ENCODE results near the gene RIN3. TPM values are rescaled to one million over a fixed set of nuclear protein-coding genes. Genes with fewer than 3 reads are reported as not detected.

The RIN3 gene
- total and polyA plus RNA-seq, 2 of the 4 experiments (the other 2 are of a cell fraction), result 2.5 to 11.1 TPM

DNA sequence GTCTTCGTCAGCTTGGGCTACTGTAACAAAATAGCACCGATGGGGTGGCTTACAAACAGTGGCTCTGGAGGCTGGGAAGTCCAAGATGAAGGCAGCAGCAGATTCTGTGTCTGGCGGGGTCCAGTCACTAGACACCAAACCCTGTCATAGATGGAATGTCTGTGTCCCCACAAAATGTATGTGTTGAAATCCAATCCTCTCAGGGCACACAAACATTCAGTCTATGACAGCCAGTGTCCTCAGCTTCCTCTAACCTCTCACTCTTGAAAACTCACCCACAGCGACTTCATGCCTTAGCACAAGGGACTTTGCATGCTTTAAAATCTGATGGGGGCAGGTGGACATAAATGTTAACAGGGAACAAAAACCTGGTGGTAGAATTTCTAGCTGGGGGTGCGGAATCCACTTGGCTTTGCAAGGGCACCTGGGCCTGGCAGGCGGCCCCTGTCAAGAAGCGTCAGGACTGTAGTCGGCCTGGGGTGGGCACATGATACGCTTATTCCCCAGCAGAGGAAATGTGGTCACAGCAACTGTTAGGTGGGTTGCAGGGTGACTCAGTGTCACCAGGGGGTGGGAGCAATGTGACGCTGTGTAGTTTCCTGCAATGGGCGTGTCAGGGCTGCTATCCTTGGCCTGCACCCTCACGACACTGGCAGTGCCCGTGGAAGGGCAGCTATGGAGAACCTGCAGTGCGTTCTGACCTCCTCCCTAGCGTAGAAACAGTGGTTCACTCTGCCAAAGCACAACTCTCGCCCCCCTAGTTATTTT, 17.7 kb downstream of the RIN3 start:
- no peak overlapping the region for H2BK5ac ChIP-seq (ENCODE audit: low read depth, low read length, poor library complexity, severe bottlenecking)
- no peak overlapping the region for H4K5ac ChIP-seq (ENCODE audit: low read depth, low read length)
- intact Hi-C loops (cut with micrococcal nuclease), result no loop called here
- H2BK15ac ChIP-seq (ENCODE audit: low read depth, low read length), result no peak overlapping the region
- H3K23ac ChIP-seq (ENCODE audit: low read depth, low read length), result no peak overlapping the region
- H4K91ac ChIP-seq (ENCODE audit: insufficient read depth, low read depth, low read length), result no peak overlapping the region
- TF ChIP-seq ELK1 (IDR thresholded peaks at IDR 0.05; ENCODE audit: borderline replicate concordance, low read depth, low read length) (no peak), RFX5 (IDR thresholded peaks at IDR 0.05; ENCODE audit: low read depth, low read length) (no peak)
- no peak overlapping the region for H3K4me2 ChIP-seq (ENCODE audit: low read depth, low read length)
- H3K79me1 ChIP-seq (ENCODE audit: low read depth in 1 of 2, low read length in 2 of 2), result peaks cover 40 to 59% of the 10 kb centered on the region in 2 experiments
- no peak overlapping the region for H3K18ac ChIP-seq (ENCODE audit: low read depth, low read length)
- peaks cover 19% of the 10 kb centered on the region for H3K4me1 ChIP-seq (ENCODE audit: control insufficient read depth, insufficient read depth, low read length)
- no peak overlapping the region for H3K9ac ChIP-seq (ENCODE audit: low read depth, low read length)
- H3K9me1 ChIP-seq (ENCODE audit: insufficient read depth, low read length), result peaks cover 24% of the 10 kb centered on the region
- peaks cover 19% of the 10 kb centered on the region for H4K20me1 ChIP-seq (ENCODE audit: insufficient read depth, low read length)
- ChIA-PET CTCF (no interaction called here), POLR2A (ENCODE audit: unreplicated experiment) (no interaction called here)
- H3K9me3 ChIP-seq (ENCODE audit: control insufficient read depth, insufficient read depth, low read length), result no peaks in the 10 kb centered on the region
- H3K4me3 ChIP-seq (ENCODE audit: insufficient read depth, low read depth, low read length), result no peak overlapping the region
- peak overlapping the region; percentile 51; the same call in 1 of the 2 replicates for H2AK5ac ChIP-seq (ENCODE audit: low read depth, low read length)
- in situ Hi-C loops (cut with MboI; ENCODE audit: low sequenced_read_pairs), result no loop called here
- no peak overlapping the region for H4K8ac ChIP-seq (ENCODE audit: low read depth in 2 of 2, low read length in 2 of 2)
- no peak overlapping the region for H3K27ac ChIP-seq (ENCODE audit: insufficient read depth, low read length)
- BruUV-seq (replicated peaks), result no TSS peak
- no peak overlapping the region for H2AFZ ChIP-seq (replicated peaks; ENCODE audit: low read length, poor library complexity)
- H2BK120ac ChIP-seq (ENCODE audit: low read depth, low read length), result no peak overlapping the region
- no peak overlapping the region for H2AK9ac ChIP-seq (replicated peaks; ENCODE audit: low read depth, low read length, poor library complexity)
- WGBS, 2 experiments (ENCODE audit: extremely low coverage in 2 of 2, insufficient read length in 1 of 2), result 83% methylated on average over 4 of the region's 16 CpGs; no CpG with 5 or more reads in 1 of the 2 experiments
- ATAC-seq (ENCODE audit: low read depth) (no peak), DNase-seq (no peak)
- no peaks in the 10 kb centered on the region for H3K36me3 ChIP-seq (ENCODE audit: control insufficient read depth, insufficient read depth, low read length)
- H2BK20ac ChIP-seq (ENCODE audit: low read depth, low read length), result no peak overlapping the region
- no peak overlapping the region for H3K56ac ChIP-seq (ENCODE audit: extremely low read depth, insufficient read depth, low read length)
- H3K4ac ChIP-seq (ENCODE audit: low read depth, low read length), result 0 out of 2 replicates have a peak overlapping the region, but pooled peaks have one; percentile 18
- dilution Hi-C loops (cut with HindIII; ENCODE audit: low sequenced_read_pairs, unreplicated experiment), result no loop called here
- H3K27me3 ChIP-seq (ENCODE audit: control insufficient read depth, insufficient read depth, low read length), result no peaks in the 10 kb centered on the region
- no peak overlapping the region for H3K14ac ChIP-seq (replicated peaks; ENCODE audit: low read depth, low read length)
